Transverse colon (tissue), 4 donors: ENCODE data around the gene ST6GALNAC6. TPM values are rescaled to one million over a fixed set of nuclear protein-coding genes. Genes with fewer than 3 reads are reported as not detected.
A peak's percentile ranks its signal among the peaks of the same experiment; 100 is the strongest.

Source experiments
- DNase-seq: peaks from one replicate; pipeline ENCODE4 v3.0.0-alpha.2; 2019
- H3K27ac ChIP-seq, 4 donors: fragments of 200-600 bp; sonication (generic); 2 replicates each; pipeline ENCODE4 v1.5.1; 2016 to 2018; ENCODE audit warnings: inconsistent platforms in 4 of 4
- H3K27me3 ChIP-seq: fragments of 200-600 bp; sonication (generic); 2 replicates; pipeline ENCODE4 v1.5.1; 2017; ENCODE audit warnings: inconsistent platforms
- H3K36me3 ChIP-seq, 4 donors: fragments of 200-600 bp; sonication (generic); 2 replicates each; pipeline ENCODE4 v1.5.1; 2017 to 2019; ENCODE audit warnings: inconsistent platforms in 4 of 4
- H3K4me1 ChIP-seq, 4 donors: fragments of 200-600 bp; sonication (generic); 2 replicates each; pipeline ENCODE4 v1.5.1; 2017 to 2020; ENCODE audit warnings: inconsistent platforms in 4 of 4
- H3K4me3 ChIP-seq, 4 donors: fragments of 200-600 bp; sonication (generic); 1 replicate in 1 of 4; 2 replicates in 3 of 4; pipeline versions ENCODE4 v1.5.1 to v1.6.1; 2017 to 2019; ENCODE audit warnings: inconsistent platforms in 4 of 4
- H3K9me3 ChIP-seq, 2 donors: fragments of 200-600 bp; sonication (generic); 2 replicates each; pipeline ENCODE4 v1.5.1; 2017 to 2019; ENCODE audit warnings: inconsistent platforms in 2 of 2
- EP300 ChIP-seq: sonication (generic); formaldehyde crosslinking; IDR thresholded peaks from one replicate; pipeline ENCODE4 v1.6.1; 2017; ENCODE audit warnings: antibody characterized with exemption, low read depth
- POLR2A ChIP-seq: fragments of 450-650 bp; IDR thresholded peaks from one replicate; pipeline ENCODE4 v1.6.1; 2016; ENCODE audit warnings: antibody characterized with exemption, mild to moderate bottlenecking, moderate library complexity
- POLR2AphosphoS5 ChIP-seq, 3 donors: sonication (generic); formaldehyde crosslinking; IDR thresholded peaks; one replicate each; pipeline ENCODE4 v1.6.1; 2016; ENCODE audit warnings: antibody characterized with exemption in 3 of 3
- WGBS, 2 donors: methylation state at CpG; one replicate each; pipeline ENCODE4 v1.1.5; 2018; ENCODE audit warnings: low coverage in 1 of 2; 5-methylcytosine and 5-hydroxymethylcytosine counted together
- in situ Hi-C, 4 donors: fragments of 200-750 bp; cut with MboI; loops; one replicate each; pipeline versions ENCODE4 v1.15.0 to v1.15.1; 2017; ENCODE audit warnings: low sequenced_read_pairs in 3 of 4, low pct_ligation_motif_present in 1 of 4, low pct_unique_long_range_greater_than_20kb in 1 of 4
- intact Hi-C: fragments of 100-400 bp; cut with DNase I; formaldehyde crosslinking; loops from one replicate; pipeline ENCODE4 v1.15.1; 2023; ENCODE audit warnings: low total_unique reads
- total RNA-seq, 4 donors: library from RNA; depleted of rRNA; stranded (reverse); fragments of >200 nt; gene quantifications; one replicate each; pipeline ENCODE4 v1.1.0, GENCODE V29; 2016
- TF ChIP-seq, protein P1 (sequence below), 5 experiments: fragments of 200-600 bp in 3 of 5; fragments of 450-650 bp in 2 of 5; sonication (generic) in 3 of 5; IDR thresholded peaks; 1 replicate in 2 of 5; 2 replicates in 3 of 5; pipeline ENCODE4 v1.5.1; 2016 to 2017; ENCODE audit warnings: antibody characterized with exemption in 5 of 5, inconsistent platforms in 3 of 5, mild to moderate bottlenecking in 2 of 5, moderate library complexity in 1 of 5

Gene ST6GALNAC6
- total RNA-seq, 4 donors from 2014 or later: 41.0 to 80.4 (median 75.7) TPM

DNA sequence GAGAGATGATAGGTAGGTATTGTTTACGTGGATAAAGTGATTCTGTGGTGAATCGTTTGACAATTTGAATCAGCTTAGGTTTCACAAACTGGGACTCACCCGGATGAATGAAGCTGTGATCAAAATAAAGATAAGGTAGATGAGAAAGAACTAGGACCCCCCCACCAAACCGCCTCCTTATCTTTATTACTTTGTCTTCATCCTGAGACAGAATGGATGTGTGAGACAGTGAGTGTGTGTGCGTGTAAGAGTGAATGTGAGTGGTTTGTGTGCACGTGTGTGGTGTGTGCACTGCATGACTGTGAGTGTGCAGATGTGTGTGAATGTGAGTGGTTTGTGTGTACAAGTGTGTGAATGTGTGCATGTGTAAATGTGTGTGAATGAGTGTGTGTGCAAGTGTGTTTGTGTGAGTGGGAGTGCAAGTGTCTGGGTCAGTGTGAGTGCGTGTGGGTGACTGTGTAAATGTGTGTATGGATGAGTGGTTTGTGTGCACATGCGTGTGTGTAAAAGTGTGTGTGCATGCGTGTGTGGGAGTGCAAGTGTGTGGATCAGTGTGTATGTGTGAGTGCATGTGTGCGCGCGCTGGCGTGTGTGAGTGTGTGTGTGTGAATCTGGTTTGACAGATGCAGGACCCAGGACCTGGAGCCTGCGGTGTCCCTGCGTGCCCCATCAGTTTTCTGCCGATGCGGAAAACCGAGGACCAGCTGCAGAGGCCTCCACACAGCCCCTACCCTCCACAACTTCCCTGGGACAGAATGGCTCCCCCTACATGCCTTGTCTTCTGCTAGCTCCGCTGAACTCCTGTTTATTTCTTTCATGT is 33.5 kb downstream of the ST6GALNAC6 start:
- WGBS, 2 donors: 58 to 69% methylated on average over 13 to 19 of the region's 19 CpGs
- DNase-seq: no peak
- Histone ChIP-seq H3K36me3 (no peaks in the 10 kb centered on the region), H3K27me3 (no peaks in the 10 kb centered on the region), H3K4me1 (peaks cover 7 to 15% (median 11%) of the 10 kb centered on the region in 4 donors), H3K4me3 (no peak overlapping the region), H3K9me3 (no peaks in the 10 kb centered on the region), H3K27ac (no peak overlapping the region)
- intact Hi-C loops (no loop called here), in situ Hi-C loops (loop anchor here in 1 of 4 donors (10.0 kb wide), 2 partner anchors 131 to 271 kb away; partner anchors contain the start of gene TOR2A)
- TF ChIP-seq, protein P1, sequence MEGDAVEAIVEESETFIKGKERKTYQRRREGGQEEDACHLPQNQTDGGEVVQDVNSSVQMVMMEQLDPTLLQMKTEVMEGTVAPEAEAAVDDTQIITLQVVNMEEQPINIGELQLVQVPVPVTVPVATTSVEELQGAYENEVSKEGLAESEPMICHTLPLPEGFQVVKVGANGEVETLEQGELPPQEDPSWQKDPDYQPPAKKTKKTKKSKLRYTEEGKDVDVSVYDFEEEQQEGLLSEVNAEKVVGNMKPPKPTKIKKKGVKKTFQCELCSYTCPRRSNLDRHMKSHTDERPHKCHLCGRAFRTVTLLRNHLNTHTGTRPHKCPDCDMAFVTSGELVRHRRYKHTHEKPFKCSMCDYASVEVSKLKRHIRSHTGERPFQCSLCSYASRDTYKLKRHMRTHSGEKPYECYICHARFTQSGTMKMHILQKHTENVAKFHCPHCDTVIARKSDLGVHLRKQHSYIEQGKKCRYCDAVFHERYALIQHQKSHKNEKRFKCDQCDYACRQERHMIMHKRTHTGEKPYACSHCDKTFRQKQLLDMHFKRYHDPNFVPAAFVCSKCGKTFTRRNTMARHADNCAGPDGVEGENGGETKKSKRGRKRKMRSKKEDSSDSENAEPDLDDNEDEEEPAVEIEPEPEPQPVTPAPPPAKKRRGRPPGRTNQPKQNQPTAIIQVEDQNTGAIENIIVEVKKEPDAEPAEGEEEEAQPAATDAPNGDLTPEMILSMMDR (IDR thresholded peaks at IDR 0.05): no peak
- TF ChIP-seq POLR2AphosphoS5 (IDR thresholded peaks at IDR 0.05) (no peak), EP300 (no peak), POLR2A (no peak)

DNA sequence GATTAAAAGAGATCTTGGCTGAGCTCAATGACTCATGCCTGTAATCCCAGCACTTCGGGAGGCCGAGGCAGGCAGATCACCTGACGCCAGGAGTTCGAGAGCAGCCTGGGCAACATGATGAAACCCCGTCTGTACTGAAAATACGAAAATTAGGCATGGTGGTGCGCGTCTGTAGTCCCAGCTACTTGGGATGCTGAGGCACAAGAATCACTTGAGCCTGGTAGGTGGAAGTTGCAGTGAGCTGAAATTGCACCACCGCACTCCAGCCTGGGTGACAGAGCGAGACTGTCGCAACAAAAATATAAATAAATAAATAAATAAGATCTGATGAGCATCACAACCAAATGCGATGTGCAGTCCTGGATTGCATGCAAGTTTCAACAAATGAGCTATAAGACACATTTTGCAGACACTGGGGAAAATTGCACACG is 36.2 kb downstream of the ST6GALNAC6 start:
- Histone ChIP-seq H3K4me3 (no peak overlapping the region), H3K36me3 (no peaks in the 10 kb centered on the region), H3K27ac (peak overlapping the region; percentile 59 to 76 (median 60)), H3K9me3 (no peaks in the 10 kb centered on the region), H3K4me1 (peaks cover 7 to 21% (median 17%) of the 10 kb centered on the region in 4 donors), H3K27me3 (no peaks in the 10 kb centered on the region)
- in situ Hi-C loops: loop anchor here in 1 of 4 donors (10.0 kb wide), 2 partner anchors 128 to 268 kb away; partner anchors contain the start of gene TOR2A
- 81 to 91% methylated on average over 5 to 13 of the region's 13 CpGs for WGBS, 2 donors
- intact Hi-C loops: no loop called here
- TF ChIP-seq, protein P1 (IDR thresholded peaks at IDR 0.05): no peak
- no peak for TF ChIP-seq EP300
- no peak for TF ChIP-seq POLR2AphosphoS5 (IDR thresholded peaks at IDR 0.05)
- no peak for DNase-seq

DNA sequence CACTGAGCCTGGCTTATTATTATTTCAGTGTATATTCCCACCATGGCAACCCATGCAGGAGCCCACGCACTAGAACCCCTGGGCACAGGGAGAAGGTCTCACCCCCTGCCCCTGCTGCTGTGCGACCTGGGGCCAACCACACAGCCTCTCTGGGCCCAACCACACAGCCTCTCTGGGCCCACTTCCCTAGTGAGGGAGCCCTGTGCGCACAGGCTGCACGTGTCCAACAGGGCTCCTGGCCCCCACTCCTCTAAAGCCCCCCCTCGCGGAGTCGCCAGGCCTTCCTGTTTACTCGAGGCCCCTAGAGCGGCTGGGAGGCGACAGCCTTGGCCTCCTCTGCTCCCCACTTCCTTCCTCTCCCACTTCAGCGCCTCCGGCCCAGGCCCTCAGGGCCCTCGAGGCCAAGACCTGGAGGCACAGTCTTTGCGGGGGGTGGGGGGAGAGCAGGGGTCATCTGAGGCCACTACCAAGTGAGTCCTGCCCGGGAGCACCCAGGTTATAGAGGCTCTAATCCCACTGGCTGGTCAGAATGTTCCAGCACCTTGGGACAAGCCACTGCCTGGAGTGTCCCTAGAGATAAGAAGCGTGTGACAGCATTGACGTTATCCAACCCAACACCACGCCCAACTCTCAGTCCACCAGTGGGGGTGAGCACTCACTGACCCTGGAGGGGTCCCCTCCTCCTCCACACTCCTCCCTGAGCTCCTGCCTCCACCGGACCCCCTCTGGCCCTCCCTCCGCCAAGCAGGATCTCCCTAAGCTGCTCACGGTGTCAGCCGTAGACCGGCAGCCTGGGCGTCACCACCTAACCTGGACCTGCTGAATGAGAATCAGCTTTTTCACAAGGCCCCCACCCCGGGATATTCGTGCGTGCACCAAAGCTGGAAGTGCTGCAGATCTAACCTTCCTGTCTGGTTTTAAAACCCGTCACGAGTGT is 37.1 kb downstream of the ST6GALNAC6 start:
- DNase-seq: peak; percentile 80
- peak overlapping the region; percentile 59 to 76 (median 60) for H3K27ac ChIP-seq
- intact Hi-C loops: no loop called here
- in situ Hi-C loops: loop anchor here in 1 of 4 donors (10.0 kb wide), 2 partner anchors 128 to 268 kb away; partner anchors contain the start of gene TOR2A
- H3K4me3 ChIP-seq: no peak overlapping the region
- WGBS, 2 donors: 62% methylated on average over 27 of the region's 29 CpGs; no CpG with 5 or more reads in 1 of the 2 donors
- TF ChIP-seq POLR2AphosphoS5 (IDR thresholded peaks at IDR 0.05) (no peak), EP300 (no peak), POLR2A (no peak)
- TF ChIP-seq, protein P1 (IDR thresholded peaks at IDR 0.05): no peak
- no peaks in the 10 kb centered on the region for H3K27me3 ChIP-seq
- H3K4me1 ChIP-seq: peaks cover 7 to 30% (median 20%) of the 10 kb centered on the region in 4 donors
- H3K9me3 ChIP-seq: no peaks in the 10 kb centered on the region
- no peaks in the 10 kb centered on the region for H3K36me3 ChIP-seq
